Progenitor cell of endocrine pancreas (in vitro differentiated cells): ENCODE measurements around the gene CRYZL1. TPM values are rescaled to one million over a fixed set of nuclear protein-coding genes. Genes with fewer than 3 reads are reported as not detected.
A peak's percentile ranks its signal among the peaks of the same experiment; 100 is the strongest.

ENCODE experiments used
- DNase-seq: peaks from one replicate; pipeline ENCODE4 v3.0.0; 2021; ENCODE audit warnings: low spot score; ENCODE audit not compliant: unreplicated experiment
- H3K27ac Mint-ChIP-seq: 2 replicates; pipeline ENCODE4 v1.8.0; 2021; ENCODE audit warnings: mild to moderate bottlenecking, moderate library complexity, mixed read lengths
- H3K27me3 Mint-ChIP-seq: 2 replicates; pipeline ENCODE4 v1.8.0; 2021; ENCODE audit warnings: mixed read lengths
- H3K36me3 Mint-ChIP-seq: 2 replicates; pipeline ENCODE4 v1.8.0; 2022; ENCODE audit warnings: mixed read lengths; ENCODE audit not compliant: insufficient read depth
- H3K4me1 Mint-ChIP-seq: 2 replicates; pipeline ENCODE4 v1.8.0; 2021; ENCODE audit warnings: low read depth, mixed read lengths
- H3K4me3 Mint-ChIP-seq: 2 replicates; pipeline ENCODE4 v1.8.0; 2021; ENCODE audit warnings: low read depth, mild to moderate bottlenecking, moderate library complexity, mixed read lengths
- H3K9me3 Mint-ChIP-seq: 2 replicates; pipeline ENCODE4 v1.8.0; 2021; ENCODE audit warnings: low read depth, mixed read lengths
- CTCF ChIP-seq: fragments of 200-600 bp; sonication (generic); IDR thresholded peaks from one replicate; pipeline ENCODE4 v1.5.0; 2021; ENCODE audit warnings: antibody characterized with exemption, mild to moderate bottlenecking; ENCODE audit not compliant: unreplicated experiment
- total RNA-seq: library from RNA; stranded (reverse); gene quantifications from 2 replicates; pipeline ENCODE4 v1.2.1, GENCODE V29; 2021

The CRYZL1 gene
- total RNA-seq, 1 donor from 2014 or later: 42.8 TPM

- peak overlapping the region; percentile 96 for H3K27ac Mint-ChIP-seq
- DNase-seq: no peak
- H3K27me3 Mint-ChIP-seq: no peaks in the 10 kb centered on the region
- peaks cover 57% of the 10 kb centered on the region for H3K4me1 Mint-ChIP-seq
- H3K36me3 Mint-ChIP-seq: no peaks in the 10 kb centered on the region
- TF ChIP-seq CTCF: no peak
- peak overlapping the region; percentile 37 for H3K4me3 Mint-ChIP-seq
- no peaks in the 10 kb centered on the region for H3K9me3 Mint-ChIP-seq
Observed at GRCh38 chr21:33685613-33686197, 44.2 kb upstream of the CRYZL1 start.

GRCh38 chr21:33684923-33685560 is 43.5 kb upstream of the CRYZL1 start:
- no peak for TF ChIP-seq CTCF
- no peaks in the 10 kb centered on the region for H3K36me3 Mint-ChIP-seq
- H3K9me3 Mint-ChIP-seq: no peaks in the 10 kb centered on the region

GRCh38 chr21:33684068-33684467 is 42.5 kb upstream of the CRYZL1 start:
- peaks cover 60% of the 10 kb centered on the region for H3K4me1 Mint-ChIP-seq
- peaks cover 2% of the 10 kb centered on the region for H3K36me3 Mint-ChIP-seq
- H3K9me3 Mint-ChIP-seq: no peaks in the 10 kb centered on the region
- DNase-seq: no peak
- H3K27me3 Mint-ChIP-seq: no peaks in the 10 kb centered on the region
- no peak for TF ChIP-seq CTCF
- peak overlapping the region; percentile 95 for H3K27ac Mint-ChIP-seq
- H3K4me3 Mint-ChIP-seq: peak overlapping the region; percentile 1

More at GRCh38 chr21:33684923-33685560, 43.5 kb upstream of the CRYZL1 start:
- Mint-ChIP-seq H3K27ac (peak overlapping the region; percentile 96), H3K4me1 (peaks cover 58% of the 10 kb centered on the region), H3K27me3 (no peaks in the 10 kb centered on the region), H3K4me3 (peak overlapping the region; percentile 23)
- no peak for DNase-seq

- Mint-ChIP-seq H3K27me3 (no peaks in the 10 kb centered on the region), H3K4me1 (peaks cover 59% of the 10 kb centered on the region), H3K9me3 (no peaks in the 10 kb centered on the region), H3K36me3 (peaks cover 4% of the 10 kb centered on the region), H3K27ac (peak overlapping the region; percentile 95), H3K4me3 (no peak overlapping the region)
- TF ChIP-seq CTCF: no peak
- DNase-seq: no peak
Observed at GRCh38 chr21:33682992-33683627, 41.6 kb upstream of the CRYZL1 start.

GRCh38 chr21:33680870-33681269 is 39.3 kb upstream of the CRYZL1 start:
- Mint-ChIP-seq H3K27ac (peak overlapping the region; percentile 78), H3K9me3 (no peaks in the 10 kb centered on the region), H3K36me3 (peaks cover 4% of the 10 kb centered on the region), H3K4me3 (no peak overlapping the region), H3K27me3 (no peaks in the 10 kb centered on the region), H3K4me1 (peaks cover 49% of the 10 kb centered on the region)
- no peak for TF ChIP-seq CTCF
- DNase-seq: no peak
